Stimulated activated CD8-positive, alpha-beta memory T cell treated with anti-CD3 and anti-CD28 coated beads, Interleukin-7, amount 100 ng/mL, for 24 hours (primary cell): ENCODE results near the gene MLPH.

ENCODE experiments used
- DNase-seq: peaks from one replicate; pipeline ENCODE4 v3.0.0-alpha.2; 2020; ENCODE audit warnings: low read depth

The MLPH gene

GRCh38 chr2:237480556-237480955 is 6.5 kb upstream of the MLPH start:
- DNase-seq, result no peak

DNA sequence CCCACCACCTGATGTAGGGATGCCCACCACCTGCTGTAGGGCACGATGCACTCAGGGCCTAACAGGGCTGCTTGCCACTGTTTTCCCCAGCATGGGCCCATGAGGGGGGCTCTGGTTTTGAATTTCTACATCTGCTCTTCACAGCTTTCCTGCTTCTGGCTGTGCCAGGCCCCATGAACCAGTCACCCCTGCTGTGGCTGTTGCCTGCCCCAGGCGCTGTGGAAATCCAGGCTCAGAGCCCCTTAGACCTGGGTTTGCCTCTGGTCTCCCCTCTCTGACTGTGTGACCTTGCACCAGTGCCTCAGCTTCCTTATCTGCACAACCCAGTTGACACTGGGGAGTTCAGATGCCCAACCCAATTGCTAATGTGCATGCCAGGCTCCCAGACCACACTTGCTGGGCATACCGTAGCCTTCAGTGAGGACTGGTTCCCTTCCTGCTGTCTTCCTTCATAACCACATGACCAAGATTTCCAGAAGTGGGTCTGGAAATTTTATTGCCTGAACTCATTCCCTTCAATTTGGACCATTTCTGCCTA is 6.0 kb upstream of the MLPH start:
- no peak for DNase-seq

- no peak for DNase-seq
Observed at GRCh38 chr2:237482485-237482884, 4.6 kb upstream of the MLPH start.

GRCh38 chr2:237483018-237483731 is 3.9 kb upstream of the MLPH start:
- DNase-seq, result no peak

DNA sequence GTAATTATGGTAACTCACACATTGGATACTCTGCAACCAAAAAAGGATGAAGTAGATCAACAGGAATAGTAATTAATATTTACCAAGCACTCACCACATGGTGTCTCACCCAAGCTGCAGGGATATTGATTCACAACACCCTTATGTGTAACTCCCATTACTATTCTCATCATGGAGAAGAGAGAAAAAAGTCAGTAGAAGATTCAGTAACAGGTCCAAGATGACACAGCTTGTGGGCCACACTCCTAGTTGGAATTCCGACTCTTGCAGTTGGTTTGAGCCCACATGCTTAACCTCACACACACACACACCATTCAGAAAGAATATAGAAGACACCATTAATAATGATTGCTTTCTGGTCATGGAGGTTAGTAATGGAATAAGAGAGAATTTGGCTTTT is 1.7 kb upstream of the MLPH start:
- no peak for DNase-seq

GRCh38 chr2:237485844-237486243 is 1.2 kb upstream of the MLPH start:
- no peak for DNase-seq

DNA sequence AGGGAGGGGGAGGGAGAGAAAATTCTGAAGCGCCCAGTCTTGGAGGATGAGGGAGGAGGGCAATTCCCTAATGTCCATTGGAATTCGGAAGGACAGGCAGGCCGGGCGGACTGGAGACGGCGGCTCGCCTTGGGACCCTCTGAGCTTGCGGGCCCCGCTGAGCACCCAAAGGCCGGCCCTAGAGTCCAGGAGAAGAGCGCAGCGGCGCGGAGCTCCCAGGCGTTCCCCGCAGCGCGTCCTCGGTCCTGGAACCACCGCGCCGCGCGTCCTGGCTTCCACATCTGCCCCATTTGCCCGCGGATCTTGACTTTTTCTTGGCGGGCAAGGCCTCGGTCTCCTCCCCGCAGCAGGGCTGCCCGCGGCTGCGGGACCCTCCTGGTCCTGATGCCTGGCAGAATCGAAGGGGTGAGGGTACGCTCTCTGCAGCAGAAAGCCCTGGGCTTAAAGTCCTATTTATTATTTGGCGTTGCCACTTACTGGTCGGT is 675 bp upstream of the MLPH start:
- no peak for DNase-seq

- DNase-seq, result no peak
Observed at GRCh38 chr2:237487496-237487895, 445 bp downstream of the MLPH start.

DNA sequence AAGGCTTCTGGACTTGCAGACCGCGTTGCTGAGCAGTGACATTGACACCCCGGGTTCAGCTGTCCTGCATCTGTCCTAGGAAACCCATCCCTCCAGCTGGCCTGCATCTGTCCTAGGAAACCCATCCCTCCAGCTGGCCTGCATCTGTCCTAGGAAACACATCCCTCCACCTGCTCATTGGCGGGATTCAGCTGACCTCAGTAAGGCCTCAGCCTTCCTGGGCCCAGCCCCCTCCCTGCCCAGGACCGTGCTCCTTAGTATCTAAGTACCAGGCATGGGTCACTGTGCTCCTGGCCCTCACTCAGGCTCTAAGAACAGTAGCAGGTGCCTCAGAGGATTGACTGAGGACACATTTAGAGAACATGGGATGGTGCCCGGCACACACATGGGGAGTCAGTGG is 1.2 kb downstream of the MLPH start:
- DNase-seq, result no peak

- no peak for DNase-seq
Observed at GRCh38 chr2:237488901-237489860, 2.1 kb downstream of the MLPH start.

DNA sequence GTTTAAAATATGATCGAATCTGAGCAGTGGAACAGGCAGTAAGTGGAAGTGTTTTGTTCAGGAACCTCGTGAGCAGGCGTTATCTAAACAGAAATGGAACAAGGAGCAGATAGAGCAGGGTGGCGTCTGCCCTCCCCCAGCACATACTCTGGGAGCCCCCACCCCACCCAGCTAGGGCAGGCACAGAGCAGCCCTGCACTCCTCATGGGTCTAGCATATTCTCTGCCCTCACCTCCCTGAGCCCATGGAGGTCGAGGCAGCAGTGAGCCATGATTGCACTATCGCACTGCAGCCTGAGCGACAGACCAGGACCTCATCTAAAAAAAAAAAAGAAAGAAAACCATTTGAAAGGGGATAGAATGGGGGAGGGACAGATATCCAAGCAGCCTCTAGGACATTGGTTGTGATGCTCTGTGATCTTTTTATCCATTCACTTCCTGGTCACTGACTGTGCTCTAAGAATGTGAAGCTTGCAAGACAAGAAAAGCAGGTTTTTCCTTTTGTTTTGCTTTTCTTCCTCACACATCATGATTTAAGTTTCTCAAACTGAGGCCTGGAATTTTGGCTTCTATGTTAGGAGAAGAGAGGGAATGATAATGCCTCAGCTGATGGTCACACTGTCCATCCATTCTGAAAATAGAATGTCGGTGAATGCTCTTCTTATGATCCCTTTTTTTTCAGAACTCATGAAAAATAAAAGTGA is 3.1 kb downstream of the MLPH start:
- DNase-seq, result no peak

DNA sequence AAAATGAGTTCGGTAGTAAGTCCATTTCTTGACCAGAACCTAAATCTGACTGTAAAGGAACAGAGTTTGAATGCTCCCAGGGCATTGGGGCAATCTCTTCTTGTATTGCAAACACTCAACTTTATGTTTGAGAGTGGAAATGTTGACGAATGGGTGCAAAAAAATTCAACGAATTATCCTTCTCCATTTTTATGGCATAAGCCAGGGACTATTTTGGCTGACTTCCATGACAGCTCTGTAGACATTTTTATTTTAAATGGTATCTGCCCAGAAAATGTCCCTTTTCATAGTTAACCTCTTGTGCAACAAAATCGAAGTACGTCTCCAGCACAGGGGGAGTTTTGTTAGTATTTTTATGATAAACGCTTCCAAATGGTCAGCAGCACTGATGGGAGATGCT is 3.7 kb downstream of the MLPH start:
- DNase-seq, result no peak

DNA sequence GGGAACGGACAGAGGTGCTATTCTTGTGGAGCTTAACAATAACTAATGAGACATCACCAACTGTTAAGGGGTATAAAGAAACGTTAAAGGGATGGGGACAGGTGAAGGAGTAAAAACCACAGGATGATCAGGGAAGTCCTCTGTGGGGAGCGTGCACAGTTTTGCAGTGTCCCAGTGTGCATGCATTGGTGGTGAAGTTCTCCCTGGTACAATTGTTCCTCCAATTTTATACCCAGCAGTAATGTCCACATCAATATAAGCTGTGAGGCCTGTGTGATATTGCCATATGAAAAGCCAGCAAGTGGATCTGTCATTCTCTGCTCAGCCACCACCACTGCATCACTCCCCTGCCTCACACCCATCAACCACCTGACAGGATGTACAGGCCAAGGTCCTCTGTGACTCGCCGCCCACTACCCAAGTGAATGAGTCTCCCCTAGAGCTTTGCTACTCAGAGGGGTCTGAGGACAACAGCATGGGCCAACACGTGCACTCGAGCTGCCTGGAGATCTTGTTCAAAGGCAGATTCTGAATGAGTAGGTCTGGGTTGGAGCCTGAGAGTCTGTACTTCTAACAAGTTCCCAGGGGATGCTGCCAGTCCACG is 4.6 kb downstream of the MLPH start:
- DNase-seq, result no peak

GRCh38 chr2:237492137-237492890 is 5.3 kb downstream of the MLPH start:
- no peak for DNase-seq

DNA sequence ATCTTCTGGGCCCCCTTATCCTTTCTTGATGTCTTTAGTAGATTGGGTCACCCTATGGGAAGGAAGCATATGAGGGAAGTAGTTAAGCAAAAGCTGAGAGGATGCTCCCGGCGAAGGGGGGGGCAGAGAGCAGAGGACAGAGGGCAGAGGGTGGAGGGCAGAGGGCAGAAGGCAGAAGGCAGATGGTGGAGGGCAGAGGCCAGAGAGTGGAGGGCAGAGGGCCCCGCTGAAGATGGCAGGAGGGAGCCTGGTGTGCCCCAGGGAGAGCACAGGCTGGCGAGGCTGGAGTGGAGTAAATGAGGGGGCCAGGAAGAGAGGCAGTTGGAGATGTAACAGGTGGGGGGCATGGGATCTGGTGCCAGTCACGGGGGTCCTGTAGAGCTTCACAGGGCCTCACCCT is 7.0 kb downstream of the MLPH start:
- DNase-seq, result no peak

DNA sequence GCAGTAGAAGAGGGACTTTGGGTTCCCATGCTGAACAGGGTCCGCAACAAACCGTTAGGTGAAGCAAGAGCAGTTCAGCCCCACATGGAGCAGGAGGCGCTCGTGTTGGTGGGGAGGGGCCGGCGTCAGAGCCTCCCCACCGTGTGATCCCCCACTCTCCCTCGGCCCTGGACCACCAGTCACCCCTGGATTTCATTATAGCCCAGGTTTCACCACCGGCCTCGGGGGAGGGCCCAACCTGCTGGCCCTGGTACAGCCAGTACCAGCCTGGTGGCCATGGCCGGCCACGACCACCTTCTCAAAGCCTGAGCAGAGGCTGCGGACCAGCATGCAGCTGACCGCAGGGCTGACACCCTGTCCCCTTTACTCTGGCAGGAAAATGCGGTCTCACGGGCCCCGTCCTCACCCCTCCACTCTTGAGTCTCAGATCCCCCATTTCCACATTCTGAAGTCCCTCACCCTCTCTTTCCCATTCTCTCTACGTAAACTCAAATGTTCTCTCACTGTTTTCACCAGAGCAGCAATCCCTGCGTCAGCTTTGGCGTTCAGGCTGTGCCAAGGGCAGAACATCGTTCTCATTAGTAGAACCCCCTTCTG is 8.6 kb downstream of the MLPH start:
- DNase-seq, result no peak

GRCh38 chr2:237496428-237496827 is 9.4 kb downstream of the MLPH start:
- no peak for DNase-seq

GRCh38 chr2:237497009-237497837 is 10.2 kb downstream of the MLPH start:
- DNase-seq, result no peak

DNA sequence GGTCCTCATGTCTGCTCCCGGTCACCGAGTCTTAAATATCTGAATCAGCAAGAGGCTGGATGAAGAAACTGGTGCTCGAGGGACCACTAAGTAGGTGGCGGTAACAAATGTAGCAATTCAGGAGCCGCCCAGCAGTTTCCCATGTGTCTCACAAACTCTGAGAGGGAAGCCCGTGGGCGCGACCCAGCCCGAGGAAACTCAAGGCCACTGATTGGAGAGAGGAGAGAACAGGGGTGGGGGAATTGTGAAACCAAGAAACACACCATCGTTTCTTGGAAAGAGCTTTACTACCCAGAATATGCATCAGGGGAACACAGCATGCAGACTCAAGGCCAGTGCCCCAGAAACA is 10.8 kb downstream of the MLPH start:
- no peak for DNase-seq

- no peak for DNase-seq
Observed at GRCh38 chr2:237498341-237498740, 11.3 kb downstream of the MLPH start.
